Uterus (tissue), 4 donors: ENCODE results near the gene OR2Y1. TPM values are rescaled to one million over a fixed set of nuclear protein-coding genes. Genes with fewer than 3 reads are reported as not detected.

ENCODE experiments used
- DNase-seq, 2 donors: peaks; one replicate each; pipeline ENCODE4 v3.0.0-alpha.2; 2019 to 2020
- H3K27ac ChIP-seq, 2 donors: fragments of 200-600 bp; sonication (generic); 1 replicate in 1 of 2; 2 replicates in 1 of 2; pipeline ENCODE4 v1.5.1; 2016 to 2018
- H3K27me3 ChIP-seq, 2 donors: fragments of 200-600 bp; sonication (generic); one replicate each; pipeline ENCODE4 v1.5.1; 2018 to 2019; ENCODE audit warnings: control low read depth in 1 of 2
- H3K36me3 ChIP-seq, 2 donors: fragments of 200-600 bp; sonication (generic); one replicate each; pipeline ENCODE4 v1.5.1; 2019; ENCODE audit warnings: control low read depth in 1 of 2
- H3K4me1 ChIP-seq, 2 donors: fragments of 200-600 bp; sonication (generic); one replicate each; pipeline ENCODE4 v1.5.1; 2018 to 2019; ENCODE audit warnings: control low read depth in 1 of 2
- H3K4me3 ChIP-seq, 2 donors: fragments of 200-600 bp; sonication (generic); 1 replicate in 1 of 2; 2 replicates in 1 of 2; pipeline ENCODE4 v1.5.1; 2018 to 2019; ENCODE audit warnings: mild to moderate bottlenecking in 1 of 2
- H3K9me3 ChIP-seq, 2 donors: fragments of 200-600 bp; sonication (generic); one replicate each; pipeline ENCODE4 v1.5.1; 2019; ENCODE audit warnings: control low read depth in 1 of 2
- POLR2A ChIP-seq, 2 donors: fragments of 450-650 bp; IDR thresholded peaks; one replicate each; pipeline ENCODE4 v1.6.1; 2016; ENCODE audit warnings: antibody characterized with exemption in 2 of 2, mild to moderate bottlenecking in 1 of 2, moderate library complexity in 1 of 2
- intact Hi-C: fragments of 100-400 bp; cut with DNase I; formaldehyde crosslinking; loops from one replicate; pipeline ENCODE4 v1.15.1; 2023; ENCODE audit warnings: low total_unique reads
- total RNA-seq, 4 donors: library from RNA; depleted of rRNA in 3 of 4; stranded (reverse); fragments of >200 nt in 3 of 4; gene quantifications; one replicate each; pipeline versions ENCODE4 v1.1.0 to v1.2.4, GENCODE V29; 2014 to 2023
- TF ChIP-seq, protein P1 (sequence below), 4 experiments: fragments of 200-600 bp in 2 of 4; fragments of 450-650 bp in 2 of 4; sonication (generic) in 2 of 4; IDR thresholded peaks; one replicate each; pipeline ENCODE4 v1.5.1; 2016 to 2019; ENCODE audit warnings: antibody characterized with exemption in 4 of 4, mild to moderate bottlenecking in 2 of 4, moderate library complexity in 1 of 4
- donor health status: DM: yes; HTN: yes; CAD: no.

OR2Y1 gene
- total RNA-seq, 4 donors from 2014 or later, result not detected

- no peak for DNase-seq
- no peaks in the 10 kb centered on the region for H3K9me3 ChIP-seq
- H3K4me1 ChIP-seq, result no peaks in the 10 kb centered on the region
- no peak overlapping the region for H3K27ac ChIP-seq
- H3K4me3 ChIP-seq, result no peak overlapping the region
- intact Hi-C loops, result no loop called here
- no peaks in the 10 kb centered on the region for H3K36me3 ChIP-seq
- peaks cover 0 to 3% of the 10 kb centered on the region in 2 donors for H3K27me3 ChIP-seq
- TF ChIP-seq POLR2A (IDR thresholded peaks at IDR 0.05), result no peak
- TF ChIP-seq, protein P1, sequence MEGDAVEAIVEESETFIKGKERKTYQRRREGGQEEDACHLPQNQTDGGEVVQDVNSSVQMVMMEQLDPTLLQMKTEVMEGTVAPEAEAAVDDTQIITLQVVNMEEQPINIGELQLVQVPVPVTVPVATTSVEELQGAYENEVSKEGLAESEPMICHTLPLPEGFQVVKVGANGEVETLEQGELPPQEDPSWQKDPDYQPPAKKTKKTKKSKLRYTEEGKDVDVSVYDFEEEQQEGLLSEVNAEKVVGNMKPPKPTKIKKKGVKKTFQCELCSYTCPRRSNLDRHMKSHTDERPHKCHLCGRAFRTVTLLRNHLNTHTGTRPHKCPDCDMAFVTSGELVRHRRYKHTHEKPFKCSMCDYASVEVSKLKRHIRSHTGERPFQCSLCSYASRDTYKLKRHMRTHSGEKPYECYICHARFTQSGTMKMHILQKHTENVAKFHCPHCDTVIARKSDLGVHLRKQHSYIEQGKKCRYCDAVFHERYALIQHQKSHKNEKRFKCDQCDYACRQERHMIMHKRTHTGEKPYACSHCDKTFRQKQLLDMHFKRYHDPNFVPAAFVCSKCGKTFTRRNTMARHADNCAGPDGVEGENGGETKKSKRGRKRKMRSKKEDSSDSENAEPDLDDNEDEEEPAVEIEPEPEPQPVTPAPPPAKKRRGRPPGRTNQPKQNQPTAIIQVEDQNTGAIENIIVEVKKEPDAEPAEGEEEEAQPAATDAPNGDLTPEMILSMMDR (IDR thresholded peaks at IDR 0.05), result no peak
Measured at GRCh38 chr5:180699042-180699441, 40.8 kb downstream of the OR2Y1 start.

DNA sequence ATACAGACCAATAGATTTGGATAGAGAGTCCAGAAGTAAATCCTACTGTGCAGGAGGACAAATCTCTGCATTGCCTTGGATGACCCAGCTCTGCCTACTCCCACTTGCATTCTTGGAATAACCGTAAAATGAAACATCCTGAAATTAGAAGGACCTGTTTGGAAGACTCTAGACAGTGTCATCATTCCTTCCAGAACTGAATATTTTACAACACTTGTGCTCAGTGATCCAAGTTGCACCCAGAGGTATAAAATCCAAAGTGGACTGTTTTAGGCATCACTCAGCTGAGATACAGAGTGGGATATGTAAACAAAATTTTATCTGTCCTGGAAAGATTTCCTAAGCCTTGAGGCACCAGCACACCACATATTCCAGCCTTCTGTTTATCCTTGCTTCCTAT, 43.7 kb downstream of the OR2Y1 start:
- Histone ChIP-seq H3K9me3 (no peaks in the 10 kb centered on the region), H3K27me3 (no peaks in the 10 kb centered on the region), H3K27ac (no peak overlapping the region), H3K4me1 (no peaks in the 10 kb centered on the region), H3K4me3 (no peak overlapping the region), H3K36me3 (no peaks in the 10 kb centered on the region)
- no peak for TF ChIP-seq POLR2A (IDR thresholded peaks at IDR 0.05)
- TF ChIP-seq, protein P1 (IDR thresholded peaks at IDR 0.05), result no peak
- intact Hi-C loops, result no loop called here
- no peak for DNase-seq

GRCh38 chr5:180692429-180692828, 47.4 kb downstream of the OR2Y1 start:
- TF ChIP-seq POLR2A (IDR thresholded peaks at IDR 0.05), result no peak
- TF ChIP-seq, protein P1 (IDR thresholded peaks at IDR 0.05), result no peak
- Histone ChIP-seq H3K4me1 (no peaks in the 10 kb centered on the region), H3K27ac (no peak overlapping the region), H3K36me3 (no peaks in the 10 kb centered on the region), H3K4me3 (no peak overlapping the region), H3K27me3 (no peaks in the 10 kb centered on the region), H3K9me3 (no peaks in the 10 kb centered on the region)
- intact Hi-C loops, result no loop called here
- no peak for DNase-seq

- Histone ChIP-seq H3K36me3 (no peaks in the 10 kb centered on the region), H3K4me1 (no peaks in the 10 kb centered on the region), H3K27me3 (no peaks in the 10 kb centered on the region), H3K4me3 (no peak overlapping the region), H3K9me3 (no peaks in the 10 kb centered on the region), H3K27ac (no peak overlapping the region)
- intact Hi-C loops, result no loop called here
- DNase-seq, result no peak
- TF ChIP-seq POLR2A (IDR thresholded peaks at IDR 0.05), result no peak
- TF ChIP-seq, protein P1 (IDR thresholded peaks at IDR 0.05), result no peak
Measured at GRCh38 chr5:180691046-180691445, 48.8 kb downstream of the OR2Y1 start.

DNA sequence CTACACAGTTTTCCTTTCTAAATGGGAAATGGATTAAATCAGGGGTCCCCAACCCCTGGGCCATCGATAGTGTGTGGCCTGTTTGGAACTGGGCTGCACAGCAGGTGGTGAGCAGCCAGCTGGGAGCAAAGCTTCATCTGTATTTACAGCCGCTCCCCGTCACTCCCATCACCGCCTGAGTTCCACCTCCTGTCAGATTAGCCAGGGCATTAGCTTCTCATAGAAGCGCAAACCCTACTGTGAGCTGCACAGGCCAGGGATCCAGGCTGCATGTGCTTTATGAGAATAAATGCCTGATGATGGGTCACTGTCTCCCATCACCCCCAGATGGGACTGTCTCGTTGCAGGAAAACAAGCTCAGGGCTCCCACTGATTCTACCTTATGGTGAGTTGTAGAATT, 49.3 kb downstream of the OR2Y1 start:
- H3K27me3 ChIP-seq, result no peaks in the 10 kb centered on the region
- no peak for DNase-seq

More for the DNA sequence above, 49.3 kb downstream of the OR2Y1 start:
- Histone ChIP-seq H3K4me3 (no peak overlapping the region), H3K4me1 (no peaks in the 10 kb centered on the region), H3K36me3 (no peaks in the 10 kb centered on the region), H3K27ac (no peak overlapping the region), H3K9me3 (no peaks in the 10 kb centered on the region)
- intact Hi-C loops, result no loop called here
- no peak for TF ChIP-seq POLR2A (IDR thresholded peaks at IDR 0.05)
- TF ChIP-seq, protein P1 (IDR thresholded peaks at IDR 0.05), result no peak
